BJ (cell line): ENCODE measurements around the gene FUT8. TPM values are rescaled to one million over a fixed set of nuclear protein-coding genes. Genes with fewer than 3 reads are reported as not detected.

ENCODE experiments used
- CTCF ChIA-PET: fragments of 350-600 bp; formaldehyde crosslinking; extraction: SDS; loops from one replicate; lab custom pipeline; 2021; ENCODE audit warnings: antibody characterized with exemption, inconsistent platforms; lab: Yijun Ruan, JAX
- POLR2A ChIA-PET: fragments of 300-600 bp; sonication (Branson Sonifier 250); formaldehyde crosslinking; extraction: SDS; loops from one replicate; lab custom pipeline; 2021; ENCODE audit warnings: antibody characterized with exemption; lab: Charles Lee
- DNase-seq: peaks from one replicate; pipeline ENCODE4 v3.0.0-alpha.2; 2011; ENCODE audit warnings: low read depth
- H3K27me3 ChIP-seq: 2 replicates; pipeline ENCODE4 v1.6.0; 2011; ENCODE audit warnings: low read length; ENCODE audit not compliant: control insufficient read depth, insufficient read depth
- H3K36me3 ChIP-seq: 2 replicates; pipeline ENCODE4 v1.5.1; 2011; ENCODE audit warnings: low read length; ENCODE audit not compliant: control insufficient read depth, insufficient read depth
- H3K4me3 ChIP-seq: 2 replicates; pipeline ENCODE4 v1.5.1; 2011; ENCODE audit warnings: low read depth, mild to moderate bottlenecking, control low read depth, low read length
- CTCF ChIP-seq: IDR thresholded peaks from 2 replicates; pipeline ENCODE4 v1.5.1; 2011; ENCODE audit warnings: low read depth, mild to moderate bottlenecking, control low read depth, inconsistent platforms, low read length, moderate library complexity; ENCODE audit not compliant: insufficient read depth
- polyA plus RNA-seq: library from polyadenylated mRNA; depleted of rRNA; stranded (reverse); fragments of >200 nt; gene quantifications from 2 replicates; pipeline ENCODE4 v1.2.3, GENCODE V29; 2011

The FUT8 gene
- polyA plus RNA-seq, 1 experiment, result 14.7 TPM

GRCh38 chr14:65555358-65555757 lies 142.8 kb downstream of the FUT8 start:
- Histone ChIP-seq H3K27me3 (no peaks in the 10 kb centered on the region), H3K4me3 (no peak overlapping the region), H3K36me3 (no peaks in the 10 kb centered on the region)
- no peak for DNase-seq
- CTCF ChIA-PET, result no interaction called here
- POLR2A ChIA-PET, result no interaction called here
- TF ChIP-seq CTCF, result no peak

GRCh38 chr14:65558363-65558762 lies 145.8 kb downstream of the FUT8 start:
- no peaks in the 10 kb centered on the region for H3K36me3 ChIP-seq
- no peaks in the 10 kb centered on the region for H3K27me3 ChIP-seq
- no peak for TF ChIP-seq CTCF
- CTCF ChIA-PET, result no interaction called here
- no peak overlapping the region for H3K4me3 ChIP-seq
- no peak for DNase-seq
- POLR2A ChIA-PET, result interaction anchor here (0.7 kb wide), 1 partner anchor 456 kb away, joined by 3 read pairs; the partner anchor contains the start of gene MAX

- Histone ChIP-seq H3K27me3 (no peaks in the 10 kb centered on the region), H3K36me3 (no peaks in the 10 kb centered on the region), H3K4me3 (no peak overlapping the region)
- ChIA-PET POLR2A (no interaction called here), CTCF (no interaction called here)
- no peak for TF ChIP-seq CTCF
- no peak for DNase-seq
Measured at GRCh38 chr14:65560340-65561027, 148.0 kb downstream of the FUT8 start.

GRCh38 chr14:65564370-65564769 lies 151.8 kb downstream of the FUT8 start:
- Histone ChIP-seq H3K36me3 (no peaks in the 10 kb centered on the region), H3K27me3 (no peaks in the 10 kb centered on the region), H3K4me3 (no peak overlapping the region)
- no peak for DNase-seq
- no peak for TF ChIP-seq CTCF
- ChIA-PET POLR2A (no interaction called here), CTCF (no interaction called here)

- no peaks in the 10 kb centered on the region for H3K36me3 ChIP-seq
- POLR2A ChIA-PET, result no interaction called here
- no peak for DNase-seq
- no peaks in the 10 kb centered on the region for H3K27me3 ChIP-seq
- no peak for TF ChIP-seq CTCF
- H3K4me3 ChIP-seq, result no peak overlapping the region
- CTCF ChIA-PET, result no interaction called here
Measured at GRCh38 chr14:65565948-65566347, 153.4 kb downstream of the FUT8 start.
